Activated naive CD4-positive, alpha-beta T cell treated with anti-CD3 and anti-CD28 coated beads, Interleukin-2, amount 10 ng/mL, durations not matched to agents 7 days and 5 days (primary cell): ENCODE data around the gene SLC35E1.

Experiments used
- CTCF ChIA-PET: fragments of 350-600 bp; sonication (Branson Sonifier 250); formaldehyde crosslinking; loops from one replicate; lab custom pipeline; 2021; ENCODE audit warnings: antibody characterized with exemption; lab: Charles Lee
- DNase-seq: peaks from one replicate; pipeline ENCODE4 v3.0.0-alpha.2; 2020
- H3K27ac Mint-ChIP-seq: one replicate; pipeline ENCODE4 v1.8.0; 2021; ENCODE audit warnings: mild to moderate bottlenecking, moderate library complexity, mixed read lengths
- H3K27me3 Mint-ChIP-seq: one replicate; pipeline ENCODE4 v1.8.0; 2021; ENCODE audit warnings: mild to moderate bottlenecking, mixed read lengths
- H3K36me3 Mint-ChIP-seq: one replicate; pipeline ENCODE4 v1.8.0; 2021; ENCODE audit warnings: mixed read lengths
- H3K4me1 Mint-ChIP-seq: one replicate; pipeline ENCODE4 v1.8.0; 2021; ENCODE audit warnings: mixed read lengths
- H3K4me3 Mint-ChIP-seq: one replicate; pipeline ENCODE4 v1.8.0; 2021; ENCODE audit warnings: mild to moderate bottlenecking, moderate library complexity, mixed read lengths
- H3K9me3 Mint-ChIP-seq: one replicate; pipeline ENCODE4 v1.8.0; 2021; ENCODE audit warnings: mixed read lengths

SLC35E1 gene

DNA sequence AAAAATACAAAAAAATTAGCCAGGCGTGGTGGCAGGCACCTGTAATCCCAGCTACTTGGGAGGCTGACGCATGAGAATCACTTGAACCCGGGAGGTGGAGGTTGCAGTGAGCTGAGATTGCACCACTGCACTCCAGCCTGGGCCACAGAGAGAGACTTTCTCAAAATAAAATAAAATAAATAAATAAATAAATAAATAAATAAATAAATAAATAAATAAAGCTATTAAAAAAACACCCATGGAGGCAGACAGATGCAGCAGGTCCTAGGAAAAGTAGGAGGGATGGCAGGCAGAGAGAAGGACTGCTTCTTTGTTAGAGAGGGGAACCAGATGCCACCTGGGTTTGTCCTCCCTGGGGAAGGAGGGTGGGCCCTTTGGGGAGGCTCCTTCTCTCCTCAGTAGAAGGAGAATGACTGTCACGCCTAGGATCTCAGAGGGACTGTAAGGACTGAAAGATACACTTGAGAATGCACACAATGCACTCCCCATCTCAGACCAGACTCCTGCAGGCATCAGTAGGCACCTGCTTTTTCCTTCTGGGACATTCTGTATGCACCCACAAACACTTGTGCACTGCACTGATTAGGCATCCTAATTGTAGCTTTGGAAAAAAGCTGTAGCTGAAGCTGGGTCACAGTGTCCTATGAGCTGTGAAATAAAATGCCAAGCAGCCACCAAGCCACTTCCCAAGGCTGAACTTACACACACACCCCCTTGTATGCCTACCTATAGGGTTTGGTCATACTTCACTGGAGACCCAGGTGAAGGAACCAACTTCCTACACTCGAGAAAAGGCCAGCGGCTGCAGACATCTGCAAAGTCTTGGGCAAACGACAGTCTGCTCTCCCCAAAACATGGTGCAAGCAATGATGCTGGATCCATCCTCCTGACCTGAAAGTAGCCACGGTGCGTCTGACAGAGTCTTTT, 18.9 kb upstream of the SLC35E1 start:
- Mint-ChIP-seq H3K27ac (no peak overlapping the region), H3K27me3 (no peaks in the 10 kb centered on the region), H3K36me3 (peaks cover 12% of the 10 kb centered on the region), H3K4me3 (no peak overlapping the region), H3K9me3 (no peaks in the 10 kb centered on the region), H3K4me1 (peaks cover 92% of the 10 kb centered on the region)
- CTCF ChIA-PET = no interaction called here
- DNase-seq = no peak

DNA sequence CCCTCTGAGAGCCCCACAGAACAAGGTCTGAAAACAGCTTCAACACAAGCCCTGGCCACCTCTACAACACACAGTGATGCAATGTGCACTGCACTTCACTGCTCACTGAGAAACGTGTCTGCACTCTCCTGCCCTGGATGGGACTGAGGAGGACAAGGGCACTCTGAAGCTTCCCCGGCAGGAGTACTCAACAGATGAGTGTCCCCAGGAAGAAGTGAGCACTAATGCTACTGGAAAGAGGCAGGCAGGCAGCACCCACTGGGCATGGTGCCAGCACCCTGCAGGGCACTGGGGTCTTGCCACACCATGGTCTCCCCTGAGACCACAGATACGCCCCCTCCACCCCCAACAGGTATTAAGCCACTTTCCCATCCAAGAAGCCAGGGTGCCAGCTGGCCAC, 17.7 kb upstream of the SLC35E1 start:
- DNase-seq = no peak
- H3K4me1 Mint-ChIP-seq = peaks cover 92% of the 10 kb centered on the region
- no peaks in the 10 kb centered on the region for H3K9me3 Mint-ChIP-seq
- CTCF ChIA-PET = no interaction called here
- H3K27ac Mint-ChIP-seq = no peak overlapping the region
- no peak overlapping the region for H3K4me3 Mint-ChIP-seq
- no peaks in the 10 kb centered on the region for H3K27me3 Mint-ChIP-seq
- peaks cover 13% of the 10 kb centered on the region for H3K36me3 Mint-ChIP-seq

DNA sequence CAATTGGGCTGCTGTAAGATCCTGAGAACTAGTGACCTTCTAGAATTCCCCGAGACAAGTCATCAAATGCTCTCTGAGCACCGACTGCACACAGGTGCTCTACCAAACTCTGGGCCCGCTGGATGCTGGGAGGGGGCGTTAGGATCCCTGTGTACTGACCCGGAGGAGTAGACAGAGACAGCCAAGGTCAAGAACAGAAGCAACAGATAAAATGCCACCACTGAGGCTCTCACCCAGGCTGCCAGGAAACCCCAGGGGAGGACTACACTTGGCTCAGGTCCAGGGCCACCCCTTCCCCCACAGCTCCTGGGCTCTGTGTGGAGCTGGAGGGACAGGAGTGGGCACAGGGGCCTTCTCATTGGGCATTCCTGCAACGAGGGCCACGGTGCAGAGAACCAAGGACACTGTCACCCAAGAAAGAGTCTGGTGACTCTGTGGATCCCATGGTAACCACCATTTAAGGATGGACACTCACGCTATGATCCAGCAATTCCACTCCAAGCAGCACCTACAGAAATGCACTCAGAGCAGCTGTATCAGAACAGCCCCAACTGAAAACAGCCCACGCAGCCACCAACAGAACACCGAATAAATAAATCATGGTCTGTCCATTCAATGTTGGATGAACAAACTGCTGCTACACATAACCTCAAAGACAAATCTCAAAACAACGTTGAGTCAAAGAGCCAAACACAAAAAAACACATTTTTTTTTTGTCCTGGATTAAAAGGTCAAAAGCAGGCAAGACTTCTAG, 16.8 kb upstream of the SLC35E1 start:
- Mint-ChIP-seq H3K27me3 (no peaks in the 10 kb centered on the region), H3K27ac (peak overlapping the region; percentile 97), H3K4me1 (peaks cover 92% of the 10 kb centered on the region), H3K9me3 (no peaks in the 10 kb centered on the region), H3K4me3 (no peak overlapping the region), H3K36me3 (peaks cover 12% of the 10 kb centered on the region)
- CTCF ChIA-PET = interaction anchor here (0.5 to 2.2 kb wide), 4 partner anchors 16 to 181 kb away, joined by 3 to 8 read pairs (median 4); partner anchors contain the start of gene SLC35E1
- no peak for DNase-seq

DNA sequence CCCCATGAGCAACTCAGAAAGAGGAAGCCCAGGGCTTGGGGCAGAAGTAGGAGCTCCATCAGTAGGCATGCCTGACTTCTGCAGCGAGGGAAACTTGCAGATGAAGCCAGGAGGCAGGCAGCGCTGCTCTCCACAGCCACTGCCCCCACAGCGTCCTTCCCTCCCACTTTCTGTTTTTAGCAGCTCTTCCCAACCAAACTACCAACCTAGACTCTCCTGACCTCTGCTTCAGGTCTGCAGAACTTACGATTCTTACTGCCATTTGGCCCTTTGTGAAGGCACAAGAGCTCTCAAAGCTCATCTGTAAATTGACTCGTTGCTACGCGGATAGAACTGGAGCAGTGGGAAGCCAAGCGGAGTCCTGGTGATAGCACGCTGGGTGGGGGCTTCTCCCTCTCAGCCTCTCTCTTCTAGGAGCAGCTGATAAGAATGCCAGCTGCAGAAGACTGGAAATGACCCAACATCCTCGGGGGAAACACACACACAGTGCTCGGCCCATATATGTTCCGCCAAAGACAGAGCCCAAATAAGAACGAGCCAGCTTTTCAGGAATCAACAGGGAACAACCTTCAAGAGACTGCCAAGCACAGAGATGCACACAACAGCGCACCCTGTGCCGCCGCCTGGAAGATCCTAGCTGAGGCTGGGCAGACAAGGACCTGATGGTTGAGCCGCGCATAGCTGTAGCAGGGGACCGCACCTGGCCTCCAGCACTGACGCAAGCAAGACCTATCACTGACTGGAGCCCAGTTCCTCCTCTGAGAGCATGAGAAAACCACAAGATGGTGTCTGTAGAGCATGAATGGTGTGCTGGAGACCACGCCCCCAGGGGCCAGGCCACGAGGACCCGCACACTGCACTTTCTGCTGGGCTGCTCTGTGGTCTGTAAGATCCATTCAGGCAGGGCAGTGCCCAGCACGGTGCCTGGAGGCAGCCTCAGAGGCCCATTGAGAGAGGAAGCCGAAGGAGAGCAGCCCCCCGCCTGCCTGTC, 15.9 kb upstream of the SLC35E1 start:
- H3K4me1 Mint-ChIP-seq = peaks cover 92% of the 10 kb centered on the region
- CTCF ChIA-PET = interaction anchor here (0.5 to 2.2 kb wide), 7 partner anchors 15 to 181 kb away, joined by 3 to 8 read pairs (median 4); partner anchors contain the start of genes MED26, SLC35E1, SMIM7 and TMEM38A
- peaks cover 5% of the 10 kb centered on the region for H3K36me3 Mint-ChIP-seq
- no peaks in the 10 kb centered on the region for H3K27me3 Mint-ChIP-seq
- H3K27ac Mint-ChIP-seq = peak overlapping the region; percentile 97
- peak; percentile 74 for DNase-seq
- no peaks in the 10 kb centered on the region for H3K9me3 Mint-ChIP-seq
- H3K4me3 Mint-ChIP-seq = peak overlapping the region; percentile 75

DNA sequence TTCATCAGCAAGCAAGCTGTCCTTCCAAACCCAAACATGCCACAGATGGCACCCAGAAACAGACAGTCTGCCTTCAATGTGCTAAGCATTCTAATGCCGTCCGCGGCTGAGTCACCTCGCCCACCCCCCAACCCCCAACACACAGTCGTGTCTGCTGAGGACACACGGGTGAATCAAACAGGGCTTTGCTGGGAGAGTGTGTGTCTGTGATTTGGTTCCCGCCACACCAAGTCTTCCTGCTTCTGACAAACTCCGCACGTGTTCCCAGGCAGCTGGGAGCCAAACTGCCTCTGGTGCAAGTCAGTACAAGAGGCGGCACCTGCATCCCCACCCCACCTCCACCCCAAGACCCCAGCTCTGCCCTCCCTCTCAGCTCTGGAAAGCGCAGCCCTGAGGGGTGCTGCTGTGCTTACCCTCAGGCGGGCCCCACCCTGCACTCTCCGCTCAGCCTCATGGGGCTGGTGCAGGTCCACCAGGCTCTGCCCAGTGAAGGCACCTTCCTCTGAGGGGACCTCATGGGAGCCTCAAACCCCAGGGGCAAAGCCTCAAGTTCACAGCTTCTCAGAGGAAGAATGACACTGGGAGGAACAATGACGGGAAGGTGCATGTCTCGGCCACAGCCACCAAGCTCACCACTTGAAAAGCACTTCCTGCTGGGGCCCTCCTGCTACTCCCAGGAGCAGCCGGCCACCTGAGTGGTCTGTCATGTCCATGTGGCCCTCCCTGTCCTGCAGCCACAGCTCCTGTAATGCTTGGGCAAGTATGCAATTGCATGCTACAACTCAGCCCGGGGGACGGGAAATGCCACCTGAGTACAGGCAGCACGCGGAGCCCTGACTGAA, 15.0 kb upstream of the SLC35E1 start:
- H3K27ac Mint-ChIP-seq = peak overlapping the region; percentile 97
- H3K36me3 Mint-ChIP-seq = peaks cover 4% of the 10 kb centered on the region
- peak; percentile 72 for DNase-seq
- CTCF ChIA-PET = interaction anchor here (0.8 to 2.2 kb wide), 6 partner anchors 14 to 73 kb away, joined by 3 to 8 read pairs (median 4); partner anchors contain the start of genes MED26, SLC35E1, SMIM7 and TMEM38A
- H3K27me3 Mint-ChIP-seq = no peaks in the 10 kb centered on the region
- no peaks in the 10 kb centered on the region for H3K9me3 Mint-ChIP-seq
- peak overlapping the region; percentile 75 for H3K4me3 Mint-ChIP-seq
- H3K4me1 Mint-ChIP-seq = peaks cover 92% of the 10 kb centered on the region

DNA sequence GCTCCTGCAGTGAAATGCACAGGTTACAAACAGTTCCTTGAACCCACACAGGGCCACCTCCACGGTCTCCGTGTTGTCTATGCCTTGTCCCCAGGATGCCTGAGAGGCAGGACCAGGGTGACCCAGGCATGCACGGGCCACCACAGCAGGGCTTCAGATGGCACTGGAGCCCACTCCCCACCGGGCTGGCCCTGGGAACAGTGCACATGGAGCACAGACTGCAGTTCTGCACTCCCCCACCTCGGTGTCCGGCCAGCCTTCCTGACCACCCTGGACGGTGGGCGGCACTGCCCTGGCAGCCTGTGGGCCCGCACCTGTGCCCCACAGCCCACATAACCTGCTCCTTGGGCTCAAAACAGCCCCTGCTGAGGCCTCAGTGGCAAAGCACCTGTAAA, 14.3 kb upstream of the SLC35E1 start:
- CTCF ChIA-PET = interaction anchor here (2.2 kb wide), 1 partner anchor 13 kb away, joined by 8 read pairs; the partner anchor contains the start of gene SLC35E1
- H3K27ac Mint-ChIP-seq = peak overlapping the region; percentile 97
- H3K36me3 Mint-ChIP-seq = peaks cover 4% of the 10 kb centered on the region
- no peak for DNase-seq
- no peaks in the 10 kb centered on the region for H3K27me3 Mint-ChIP-seq
- no peaks in the 10 kb centered on the region for H3K9me3 Mint-ChIP-seq
- H3K4me3 Mint-ChIP-seq = peak overlapping the region; percentile 75
- H3K4me1 Mint-ChIP-seq = peaks cover 89% of the 10 kb centered on the region

DNA sequence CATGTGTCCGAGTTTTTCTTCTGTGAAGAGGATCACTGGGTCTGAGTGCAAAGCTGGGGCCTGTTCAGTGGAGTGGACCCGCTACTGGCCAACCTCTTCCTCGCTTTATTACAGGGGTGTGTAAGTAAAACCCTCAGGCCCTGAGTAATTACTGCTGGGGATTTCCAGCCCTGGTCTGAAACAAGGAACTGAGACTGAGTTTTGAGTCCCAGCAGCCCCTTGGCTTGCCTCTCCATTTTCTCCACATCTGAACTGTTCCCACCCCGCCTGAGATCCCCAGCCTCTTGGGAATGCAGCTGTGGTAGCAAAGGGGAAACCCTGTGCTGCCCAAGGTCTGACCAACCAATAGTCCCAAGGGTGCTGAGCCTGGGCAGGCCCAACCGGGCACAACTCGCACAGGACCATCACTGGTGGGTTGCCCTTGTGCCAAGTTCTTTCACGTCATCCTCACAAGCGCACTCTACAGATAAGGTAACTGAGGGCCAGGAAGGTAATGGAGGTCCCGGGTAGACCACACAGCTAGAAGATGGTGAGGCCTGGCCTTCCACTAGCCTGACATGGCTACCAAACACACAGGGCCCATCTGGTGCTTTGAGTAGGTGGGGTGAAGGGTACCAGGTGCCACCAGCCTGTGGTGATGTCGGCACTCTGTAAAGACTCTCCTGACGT, 13.7 kb upstream of the SLC35E1 start:
- no peaks in the 10 kb centered on the region for H3K9me3 Mint-ChIP-seq

DNA sequence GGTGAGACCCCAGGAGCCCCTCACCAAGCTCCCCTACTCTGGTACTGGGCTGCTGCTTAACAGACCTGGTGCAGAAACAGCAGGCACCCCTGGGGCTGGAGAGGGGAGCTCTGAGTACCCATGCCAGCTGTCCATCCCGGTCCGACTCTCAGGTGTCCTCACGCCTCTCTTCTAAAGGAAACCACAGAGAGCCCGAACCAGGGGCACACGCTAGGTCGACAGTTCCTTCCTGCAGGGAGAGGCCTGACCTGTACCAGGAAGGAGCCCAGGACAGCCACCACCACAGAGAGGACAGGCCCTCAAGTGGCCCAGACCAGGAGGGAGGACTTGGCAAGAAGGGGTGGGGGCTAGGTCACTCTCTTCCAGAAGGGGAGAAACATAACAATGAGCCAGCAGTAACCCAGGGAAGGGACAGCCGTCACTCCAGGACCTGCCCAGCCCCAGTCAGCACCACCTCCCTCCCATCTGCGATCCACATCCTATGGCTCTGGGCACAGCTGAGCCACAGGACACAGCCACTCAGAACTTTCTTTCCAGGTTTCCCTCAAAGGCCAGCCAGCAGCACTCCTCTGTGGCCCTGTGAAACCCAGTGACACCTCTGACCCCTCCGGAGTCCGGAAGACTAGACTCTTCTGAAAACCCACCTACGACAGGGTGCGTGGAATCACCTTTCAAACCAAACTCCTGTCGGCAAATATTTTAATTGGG, 13.0 kb upstream of the SLC35E1 start:
- Mint-ChIP-seq H3K9me3 (no peaks in the 10 kb centered on the region), H3K36me3 (peaks cover 4% of the 10 kb centered on the region), H3K27ac (peak overlapping the region; percentile 97), H3K27me3 (no peaks in the 10 kb centered on the region), H3K4me1 (peaks cover 85% of the 10 kb centered on the region), H3K4me3 (peak overlapping the region; percentile 73)
- CTCF ChIA-PET = interaction anchor here (1.2 to 1.7 kb wide), 4 partner anchors 12 to 23 kb away, joined by 3 to 11 read pairs (median 5); no protein-coding TSS in a partner anchor
- no peak for DNase-seq

More for the DNA sequence above, 13.7 kb upstream of the SLC35E1 start:
- Mint-ChIP-seq H3K27me3 (no peaks in the 10 kb centered on the region), H3K4me1 (peaks cover 87% of the 10 kb centered on the region), H3K4me3 (peak overlapping the region; percentile 73), H3K36me3 (peaks cover 4% of the 10 kb centered on the region), H3K27ac (peak overlapping the region; percentile 97)
- CTCF ChIA-PET = interaction anchor here (1.7 kb wide), 1 partner anchor 16 kb away, joined by 3 read pairs; no protein-coding TSS in a partner anchor
- no peak for DNase-seq

DNA sequence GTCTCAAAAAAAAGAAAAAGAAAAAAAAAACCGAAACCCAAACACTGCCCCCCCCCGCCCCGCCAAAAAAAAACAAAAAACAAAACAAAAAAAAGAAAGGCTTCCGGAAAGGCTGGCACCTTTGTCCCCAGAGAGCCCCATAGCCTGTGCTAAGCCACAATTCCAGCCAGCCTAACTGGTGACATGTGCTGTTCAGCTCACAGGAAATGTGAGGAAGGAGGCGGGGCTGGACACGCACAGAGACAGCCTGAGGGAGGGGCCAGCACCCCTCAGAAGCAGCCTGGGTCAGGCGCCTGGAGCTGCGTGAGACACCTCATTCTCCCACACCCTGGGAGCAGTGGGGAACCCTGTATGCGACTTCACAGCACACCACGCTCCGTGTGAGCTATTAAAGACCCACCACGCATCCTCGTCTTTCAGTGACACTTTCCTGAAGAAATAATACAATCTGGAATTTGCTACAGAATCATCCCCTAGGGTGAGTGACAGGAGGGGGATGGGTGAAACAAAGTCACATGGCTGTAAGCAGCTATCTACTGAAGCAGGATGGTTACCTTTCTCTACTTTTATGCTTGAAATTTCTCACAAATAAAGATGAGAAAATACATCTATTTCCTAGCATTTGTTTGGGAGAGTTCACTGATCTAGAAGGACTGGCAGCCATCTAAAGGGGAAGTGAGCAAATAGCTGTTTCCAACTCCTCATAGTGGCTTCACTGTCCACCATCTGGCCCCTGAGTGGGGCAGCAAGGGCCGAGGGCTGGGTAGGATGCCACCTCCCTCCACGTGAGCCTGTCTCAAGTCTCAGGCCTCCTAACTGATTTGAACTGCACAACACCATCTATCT, 12.3 kb upstream of the SLC35E1 start:
- Mint-ChIP-seq H3K4me1 (peaks cover 82% of the 10 kb centered on the region), H3K9me3 (no peaks in the 10 kb centered on the region), H3K27ac (peak overlapping the region; percentile 97), H3K27me3 (no peaks in the 10 kb centered on the region), H3K4me3 (peak overlapping the region; percentile 73), H3K36me3 (peaks cover 11% of the 10 kb centered on the region)
- peak; percentile 96 for DNase-seq
- CTCF ChIA-PET = interaction anchor here (1.2 to 1.7 kb wide), 5 partner anchors 9 to 23 kb away, joined by 3 to 11 read pairs (median 3); no protein-coding TSS in a partner anchor

DNA sequence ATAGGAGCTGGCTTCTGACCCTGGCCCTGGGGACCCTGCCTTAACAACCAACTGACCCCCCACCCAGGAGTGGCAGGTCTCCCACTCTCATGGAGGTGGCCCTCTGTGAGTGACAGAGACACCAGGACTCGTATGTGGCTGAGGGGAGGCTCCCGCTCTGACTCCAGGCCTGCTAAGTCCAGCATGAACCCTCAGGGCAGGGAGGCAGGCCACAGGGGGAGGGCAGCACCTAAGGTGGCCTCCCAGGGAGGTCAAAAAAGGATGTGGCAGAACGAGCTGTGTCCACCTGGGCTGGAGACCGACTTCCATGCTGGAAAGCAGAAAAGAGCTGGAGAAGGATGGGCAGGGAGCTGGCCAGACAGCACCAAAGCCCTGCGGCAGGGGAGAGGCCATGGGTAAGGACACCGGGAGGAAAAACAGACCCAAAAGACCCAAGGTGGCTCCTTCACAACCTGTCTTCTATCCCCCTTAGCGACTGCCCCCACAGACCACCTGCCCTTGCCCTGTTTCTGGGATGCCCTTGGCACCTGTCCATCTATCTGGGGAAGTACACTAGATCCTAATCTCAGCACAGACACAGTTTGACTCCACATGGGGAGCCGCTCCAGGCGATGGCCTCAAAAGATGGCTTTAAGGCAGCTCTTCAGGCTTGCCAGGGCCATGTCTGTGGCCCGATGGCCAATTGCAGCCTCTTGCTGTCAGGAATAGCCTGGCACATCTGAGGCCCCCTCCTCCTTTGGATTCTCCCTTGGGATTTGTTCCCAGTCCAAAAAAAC, 10.5 kb upstream of the SLC35E1 start:
- Mint-ChIP-seq H3K36me3 (peaks cover 16% of the 10 kb centered on the region), H3K9me3 (no peaks in the 10 kb centered on the region)
- CTCF ChIA-PET = interaction anchor here (0.8 to 1.5 kb wide), 2 partner anchors 9 to 54 kb away, joined by 3 to 6 read pairs; no protein-coding TSS in a partner anchor

More for the DNA sequence above, 10.5 kb upstream of the SLC35E1 start:
- H3K27ac Mint-ChIP-seq = peak overlapping the region; percentile 97
- DNase-seq = no peak
- H3K4me3 Mint-ChIP-seq = no peak overlapping the region
- H3K4me1 Mint-ChIP-seq = peaks cover 67% of the 10 kb centered on the region
- H3K27me3 Mint-ChIP-seq = no peaks in the 10 kb centered on the region
